ENCODE measurements around the gene KANSL1L.

- TF ChIP-seq CTCF (IDR thresholded peaks at IDR 0.05; ENCODE audit: low read depth, low read length, poor library complexity, severe bottlenecking) (no peak), EZH2phosphoT487 (IDR thresholded peaks at IDR 0.05; ENCODE audit: borderline replicate concordance, low read length) (no peak)
Observed at GRCh38 chr2:210007895-210008294, 163.3 kb downstream of the KANSL1L start.
